ENCODE measurements around the gene ST6GALNAC3.
"Not testable (repeated sequence)": the region's sequence is repeated elsewhere in the genome, so short reads cannot be mapped to it uniquely, and the experiment has no call there.

ST6GALNAC3 gene

DNA sequence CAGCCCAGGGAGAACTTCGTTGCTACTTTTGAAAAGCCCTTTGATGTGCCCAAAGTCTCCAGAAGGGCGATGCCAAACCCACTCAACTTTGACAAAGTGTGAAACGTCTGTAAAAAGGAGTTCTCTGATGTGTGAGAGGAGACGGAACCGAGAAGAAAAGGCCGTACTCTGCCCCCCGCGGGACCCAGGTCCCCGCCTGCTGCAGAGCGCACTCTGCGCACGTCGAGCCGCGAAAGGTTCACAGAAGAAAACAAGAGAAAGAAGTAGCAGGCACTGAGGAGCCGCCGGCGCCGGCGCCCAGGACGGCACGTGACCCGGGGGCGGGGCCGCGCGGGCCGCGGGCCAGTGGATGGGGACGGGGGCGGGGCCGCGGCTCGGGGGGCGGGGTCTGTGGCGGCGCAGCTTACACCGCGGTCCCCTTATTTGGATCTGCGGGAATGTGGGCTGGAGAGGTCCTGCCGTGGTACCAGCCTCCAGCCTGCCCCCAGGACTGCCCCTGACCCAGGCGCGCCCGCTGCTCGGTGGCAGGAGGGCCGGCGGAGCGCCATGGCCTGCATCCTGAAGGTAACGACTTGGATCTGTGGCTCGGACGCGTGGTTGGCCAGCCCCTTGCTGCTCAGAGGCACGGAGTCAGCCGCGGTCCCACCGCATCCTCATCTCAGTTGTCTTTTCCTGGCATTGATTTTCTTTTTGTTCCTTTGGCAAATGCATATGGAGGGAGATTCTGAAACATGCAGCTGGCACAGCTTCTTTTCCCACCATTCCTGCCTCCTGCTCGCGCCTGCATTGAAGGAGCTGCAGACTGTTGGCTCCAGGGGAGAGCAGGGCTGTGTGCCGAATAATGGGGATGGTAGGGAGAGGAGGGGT, at the start of gene ST6GALNAC3:
Gene ST6GALNAC3 (plus strand): TSS at position 426 of the 867 bp plus-strand sequence.
- no peak for FAIRE-seq

DNA sequence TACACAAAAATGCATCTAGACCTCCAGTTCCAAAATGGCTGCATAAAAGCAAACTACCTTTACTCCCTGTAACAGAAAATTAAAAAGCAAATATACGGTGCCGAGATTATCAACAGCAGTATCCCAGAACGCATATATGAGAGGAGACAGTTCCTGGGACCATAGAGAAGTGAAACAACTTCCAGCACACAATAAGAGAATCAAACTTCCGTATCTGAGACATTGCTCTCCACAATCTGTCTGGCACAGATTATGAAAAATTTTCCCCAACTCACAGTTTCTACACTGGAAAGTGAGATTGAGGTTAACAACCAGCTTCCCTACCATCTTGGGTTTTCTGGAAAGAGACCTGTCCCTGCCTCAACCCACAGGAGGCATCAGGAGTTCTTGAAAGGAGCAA, 47.2 kb upstream of the ST6GALNAC3 start:
- no peak for FAIRE-seq

DNA sequence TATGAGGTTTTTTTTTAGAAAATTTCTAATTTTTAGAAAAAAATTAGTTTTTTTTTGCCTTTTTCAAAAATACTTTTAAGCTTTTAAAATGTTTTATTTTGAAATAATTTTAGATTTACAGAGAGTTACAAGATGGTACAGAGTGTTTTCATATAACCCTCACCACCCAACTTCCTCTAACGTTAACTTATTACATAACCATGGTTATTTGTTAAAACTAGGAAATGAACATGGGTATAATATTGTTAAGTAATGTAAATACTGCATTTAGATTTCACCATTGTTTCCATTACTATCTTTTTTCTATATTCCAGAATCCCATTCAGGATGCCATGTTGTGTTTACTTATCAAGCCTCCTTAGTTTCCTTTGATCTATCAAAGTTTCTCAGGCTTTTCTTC, 45.2 kb upstream of the ST6GALNAC3 start:
- peak; percentile 34 for FAIRE-seq

DNA sequence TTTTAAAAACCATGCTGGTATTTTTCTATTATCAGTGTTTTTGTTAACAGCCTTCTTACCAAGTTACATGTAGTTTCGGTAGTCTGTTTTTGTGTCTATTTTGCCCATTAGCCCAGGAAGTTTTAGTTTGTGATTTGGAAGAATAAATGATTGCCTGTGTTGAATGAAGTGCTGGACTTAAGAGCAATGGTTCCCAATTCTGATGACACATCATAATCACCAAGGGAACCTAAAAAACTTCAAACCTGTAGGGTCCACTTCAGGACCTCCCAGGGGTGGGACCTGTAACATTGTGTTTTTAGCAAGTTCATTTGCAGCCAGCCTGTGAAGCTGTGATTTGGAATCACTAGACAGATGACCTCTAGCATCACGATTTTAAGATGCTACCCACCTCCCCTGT, 43.0 kb upstream of the ST6GALNAC3 start:
- FAIRE-seq: no peak

DNA sequence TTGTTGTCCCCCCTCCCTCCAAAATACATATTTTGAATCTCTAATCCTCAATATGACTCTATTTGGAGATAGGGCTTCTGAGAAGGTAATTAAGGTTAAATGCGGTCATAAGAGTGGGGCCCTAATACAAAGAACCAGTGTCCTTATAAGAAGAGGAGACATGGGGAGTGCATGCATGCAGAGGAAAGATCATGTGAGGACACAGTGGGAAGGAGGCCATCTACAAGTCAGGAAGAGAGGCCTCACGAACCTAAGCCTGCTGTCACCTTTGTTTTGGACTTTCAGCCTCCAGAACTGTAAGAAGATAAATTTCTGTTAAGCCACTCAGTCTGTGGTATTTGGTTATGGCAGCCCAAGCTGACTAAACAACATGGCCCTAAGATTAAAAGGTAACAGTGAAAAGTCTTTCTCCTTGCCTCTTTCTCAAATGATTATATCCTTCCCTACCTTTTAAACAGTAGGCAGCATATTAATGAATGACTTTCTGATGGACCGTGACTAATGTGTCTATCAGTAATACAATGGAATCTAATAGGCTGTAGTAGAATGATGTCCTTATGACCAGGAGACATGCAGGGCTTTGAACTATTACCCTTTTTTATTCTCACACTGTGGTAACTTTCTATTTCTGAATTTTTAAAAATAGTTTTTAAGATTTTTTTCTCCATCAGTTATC, 40.6 kb upstream of the ST6GALNAC3 start:
- no peak for FAIRE-seq

DNA sequence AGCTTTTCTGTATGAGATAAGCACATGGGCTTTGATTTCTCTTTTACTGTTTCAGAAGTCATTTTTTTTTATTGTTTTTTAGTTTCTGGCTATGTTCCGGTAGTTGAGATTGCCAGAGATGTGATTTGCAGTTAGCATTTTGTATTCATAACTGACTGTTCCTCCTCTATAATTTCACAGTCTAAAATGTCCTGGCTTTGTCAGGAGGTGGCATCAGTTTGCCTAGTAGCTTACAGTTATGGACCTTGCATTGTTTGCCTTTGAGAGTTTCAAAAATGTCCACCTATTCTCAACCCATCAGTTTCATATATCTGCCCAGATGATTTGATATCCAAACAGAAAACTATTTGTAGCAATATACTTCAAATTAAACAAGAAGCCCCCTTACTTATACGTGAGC, 39.5 kb upstream of the ST6GALNAC3 start:
- FAIRE-seq: no peak

DNA sequence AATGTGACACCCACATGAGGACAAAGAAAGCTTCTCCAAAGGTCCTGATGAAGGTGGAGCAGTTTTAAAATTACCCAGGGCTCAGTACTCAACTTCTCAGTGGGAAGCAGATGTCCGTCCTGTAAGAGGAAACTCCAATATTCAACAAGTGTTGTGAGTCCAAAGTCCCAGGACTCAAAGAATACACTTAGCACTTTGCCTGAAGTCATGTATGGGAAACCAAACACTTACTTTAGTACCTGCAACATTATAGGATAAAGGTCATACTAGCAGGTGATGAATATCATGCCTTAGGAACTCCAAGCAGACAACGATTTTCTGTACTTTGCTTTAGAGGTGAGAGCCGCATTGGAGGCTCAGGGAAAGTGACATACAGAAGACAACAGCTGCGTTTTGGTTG, 37.2 kb upstream of the ST6GALNAC3 start:
- FAIRE-seq: no peak

DNA sequence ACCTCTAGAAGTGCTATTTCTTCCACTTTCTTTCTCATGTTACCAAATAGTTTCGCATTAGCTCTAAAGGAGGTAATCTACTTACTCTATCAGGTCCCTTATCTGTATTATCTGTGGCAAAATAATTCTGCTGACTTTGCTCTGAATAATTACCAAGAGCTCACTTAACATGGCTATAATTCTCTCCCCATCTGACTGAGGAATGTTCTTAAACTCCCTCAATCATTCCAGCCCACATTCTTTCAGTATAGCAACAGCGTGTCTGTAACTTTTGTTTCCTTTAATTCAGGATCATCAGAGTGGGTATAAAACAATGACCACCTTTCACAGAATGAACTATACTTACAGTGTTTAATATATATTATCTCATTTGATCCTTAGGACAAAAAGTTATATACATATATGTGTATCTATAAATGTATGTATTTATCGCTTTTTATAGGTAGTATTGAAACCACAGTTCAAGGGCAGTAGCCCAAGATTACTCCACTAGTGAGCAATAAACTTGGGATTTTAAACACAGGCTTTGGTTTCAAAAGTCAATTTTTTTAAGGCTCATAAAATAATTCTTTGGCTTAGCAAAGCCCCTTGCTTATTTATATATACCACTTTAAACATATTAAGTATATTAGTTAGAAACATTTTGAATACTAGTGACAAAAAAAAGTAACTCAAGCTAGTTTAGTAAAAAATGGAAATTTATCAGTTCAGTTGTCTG, 36.1 kb upstream of the ST6GALNAC3 start:
- FAIRE-seq: no peak

DNA sequence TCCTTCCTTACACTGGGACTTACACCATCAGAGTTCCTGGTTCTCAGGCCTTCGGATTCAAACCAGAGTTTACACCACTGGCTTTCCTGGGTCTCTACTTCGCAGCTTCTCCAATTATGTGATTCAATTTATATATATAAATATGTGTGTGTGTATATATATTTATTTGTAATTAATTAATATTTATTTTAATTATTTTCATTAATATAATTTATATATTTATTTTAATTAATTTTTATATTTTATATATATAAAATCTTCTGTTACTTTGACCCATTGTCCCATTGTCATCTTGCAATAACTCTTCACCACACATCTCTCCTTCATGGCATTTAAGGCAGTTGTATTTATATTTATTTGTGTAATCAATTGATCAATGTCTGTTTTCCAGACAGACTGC, 28.4 kb upstream of the ST6GALNAC3 start:
- FAIRE-seq: no peak

DNA sequence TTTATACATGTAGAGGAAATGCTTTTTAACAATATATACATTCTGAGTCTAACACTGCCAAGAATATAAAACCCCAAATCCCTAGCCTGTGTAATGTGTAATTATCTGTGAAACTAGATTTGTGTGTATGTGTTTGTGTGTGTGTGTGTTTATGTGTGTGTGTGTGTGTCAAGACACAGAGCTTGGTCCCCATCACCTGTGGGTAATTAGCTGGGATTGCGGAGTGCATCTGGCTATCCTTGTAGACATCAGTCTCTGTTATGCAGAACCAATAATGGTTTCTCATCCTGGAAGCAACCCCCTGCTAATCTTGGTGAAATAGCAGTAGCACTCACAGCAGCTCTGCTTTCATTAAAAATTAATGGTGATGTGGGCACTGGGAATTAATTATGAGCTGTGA, 26.3 kb upstream of the ST6GALNAC3 start:
- no peak for FAIRE-seq

DNA sequence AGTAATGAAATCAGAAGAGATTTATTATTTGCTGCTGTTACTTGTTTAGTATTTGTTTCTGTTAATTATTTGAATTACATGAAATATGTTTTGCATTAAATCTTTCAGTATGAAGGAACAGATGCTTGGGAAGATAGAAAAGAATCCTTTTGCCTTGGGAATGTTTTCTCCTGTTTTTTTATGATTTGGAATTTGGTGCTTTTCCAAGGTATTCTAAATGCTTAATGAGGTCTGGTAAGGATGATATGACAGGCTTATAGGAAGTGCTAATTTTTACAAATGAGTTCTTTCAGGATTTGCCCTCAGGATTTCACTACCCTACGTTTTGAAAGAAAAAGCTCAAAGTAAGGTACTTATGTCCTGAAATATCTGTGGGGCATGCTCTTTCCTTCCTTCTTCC, 25.6 kb upstream of the ST6GALNAC3 start:
- no peak for FAIRE-seq

DNA sequence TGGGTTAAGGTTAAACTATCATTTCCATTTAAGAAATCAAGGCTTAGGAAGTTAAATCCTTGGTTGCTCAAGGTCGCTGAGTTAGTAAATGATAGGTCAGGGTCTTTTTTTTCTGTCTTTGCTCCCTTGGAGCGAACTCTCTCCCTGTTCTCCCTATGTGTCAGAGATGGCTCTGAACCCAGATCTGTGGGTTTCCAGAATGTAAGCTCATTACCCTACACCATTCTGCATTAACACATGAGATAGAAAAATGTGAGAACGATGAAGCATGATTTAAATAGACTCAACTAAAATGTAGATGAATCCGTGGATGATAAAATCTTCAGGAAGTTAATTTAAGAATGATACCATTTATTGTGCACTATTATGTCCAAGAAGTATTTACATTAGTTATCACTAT, 25.0 kb upstream of the ST6GALNAC3 start:
- FAIRE-seq: no peak

DNA sequence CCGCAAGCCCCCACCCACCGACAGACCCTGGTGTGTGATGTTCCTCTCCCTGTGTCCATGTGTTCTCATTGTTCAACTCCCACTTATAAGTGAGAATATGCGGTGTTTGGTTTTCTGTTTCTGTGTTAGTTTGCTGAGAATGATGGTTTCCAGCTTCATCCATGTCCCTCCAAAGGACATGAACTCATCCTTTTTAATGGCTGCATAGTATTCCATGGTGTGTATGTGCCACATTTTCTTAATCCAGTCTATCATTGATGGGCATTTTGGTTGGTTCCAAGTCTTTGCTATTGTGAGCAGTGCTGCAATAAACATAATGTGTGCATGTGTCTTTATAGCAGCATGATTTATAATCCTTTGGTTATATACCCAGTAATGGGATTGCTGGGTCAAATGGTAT, 24.5 kb upstream of the ST6GALNAC3 start:
- not testable (repeated sequence) for FAIRE-seq

DNA sequence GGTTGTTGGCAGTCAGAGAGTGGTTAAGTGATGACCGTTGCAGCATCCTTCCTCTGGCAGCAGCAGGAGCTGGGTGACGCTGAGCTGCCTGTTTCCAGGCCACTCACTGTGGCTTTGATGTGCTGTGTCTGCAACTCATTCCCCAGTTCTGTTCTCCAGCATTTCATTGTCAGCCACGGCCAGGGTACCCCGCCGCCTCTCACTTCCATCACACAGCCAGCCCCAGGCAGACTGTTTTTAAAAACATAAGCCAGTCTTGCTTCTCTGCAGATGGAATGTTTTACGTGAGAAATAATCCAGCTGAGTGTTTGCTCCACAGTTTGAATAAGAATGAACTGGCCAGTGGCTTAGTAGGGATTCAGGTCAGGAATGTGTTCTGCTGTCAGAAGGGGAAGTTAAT, 21.5 kb upstream of the ST6GALNAC3 start:
- FAIRE-seq: no peak

DNA sequence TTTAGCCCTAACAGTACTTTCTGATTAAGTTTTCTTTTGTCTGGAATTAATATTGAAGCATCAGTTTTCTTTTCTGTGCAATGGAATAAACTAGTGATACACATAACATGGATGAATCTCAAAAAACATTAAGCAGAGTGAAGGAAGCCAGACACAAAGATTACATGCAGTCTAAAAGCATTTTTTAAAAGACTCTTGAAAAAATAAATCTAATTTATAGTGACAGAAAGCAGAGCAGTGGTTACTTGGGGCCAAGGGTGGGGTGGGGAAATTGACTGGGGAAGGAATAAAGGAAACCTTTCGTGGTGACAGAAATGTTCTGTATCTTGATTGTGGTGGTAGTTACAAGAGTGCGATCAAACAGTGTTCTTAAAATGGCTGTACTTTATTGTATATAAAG, 20.2 kb upstream of the ST6GALNAC3 start:
- no peak for FAIRE-seq

DNA sequence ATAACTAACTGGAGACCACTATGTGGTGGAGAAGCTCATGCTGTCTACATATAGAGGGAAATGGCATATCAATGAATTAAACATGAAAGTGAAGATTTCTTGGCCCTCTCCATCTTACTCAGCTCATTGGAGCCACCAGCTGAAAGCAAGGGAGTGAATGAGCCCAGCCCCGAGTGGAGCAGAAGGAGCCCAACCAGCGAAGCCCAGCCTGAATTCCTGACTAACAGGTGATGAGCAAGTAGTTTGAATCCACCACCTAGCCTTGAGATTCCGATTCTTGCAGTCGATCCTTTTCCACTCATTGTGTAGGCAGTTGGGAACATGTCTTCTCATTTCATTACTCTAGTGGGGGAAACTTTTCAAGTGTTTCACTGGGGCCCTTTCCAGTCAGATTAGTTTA, 18.6 kb upstream of the ST6GALNAC3 start:
- FAIRE-seq: no peak

DNA sequence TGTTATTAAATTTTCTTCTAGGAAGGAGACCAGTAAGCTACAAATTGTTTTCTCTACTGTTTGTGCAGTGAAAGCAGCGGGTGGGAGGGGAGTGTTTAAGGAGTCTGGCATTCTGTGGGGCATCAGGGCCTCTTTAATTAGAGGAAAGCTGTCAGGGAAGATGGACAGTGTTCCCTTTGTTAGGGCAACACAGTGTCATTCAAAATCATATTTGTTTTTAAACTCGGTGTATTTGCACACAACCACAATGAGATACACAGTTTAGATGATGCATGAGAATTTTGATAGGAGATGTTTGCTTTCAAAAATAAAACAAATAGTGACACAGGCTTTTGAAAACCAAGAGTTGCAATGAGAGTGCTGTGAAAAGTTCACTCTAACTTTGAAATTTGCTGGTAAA, 15.1 kb upstream of the ST6GALNAC3 start:
- FAIRE-seq: no peak

DNA sequence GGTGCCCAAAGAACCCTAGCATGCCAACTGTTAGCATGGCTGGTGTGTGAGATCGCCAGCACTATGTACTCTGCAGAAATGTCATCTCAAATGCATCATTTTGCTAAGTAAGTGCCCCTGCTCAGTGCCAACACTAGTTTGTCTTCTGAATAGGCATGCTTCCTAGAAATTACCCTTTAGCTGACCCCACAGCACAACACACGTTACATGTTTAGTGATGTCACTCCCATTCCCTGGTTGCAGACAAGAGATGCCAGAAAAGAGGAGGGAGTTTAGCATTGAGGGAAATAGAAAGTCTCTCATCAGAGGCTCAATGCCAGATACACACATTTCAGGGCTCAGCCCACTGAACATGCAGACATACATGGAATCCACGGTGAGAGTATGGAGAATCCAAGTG, 9.3 kb upstream of the ST6GALNAC3 start:
- FAIRE-seq: no peak

DNA sequence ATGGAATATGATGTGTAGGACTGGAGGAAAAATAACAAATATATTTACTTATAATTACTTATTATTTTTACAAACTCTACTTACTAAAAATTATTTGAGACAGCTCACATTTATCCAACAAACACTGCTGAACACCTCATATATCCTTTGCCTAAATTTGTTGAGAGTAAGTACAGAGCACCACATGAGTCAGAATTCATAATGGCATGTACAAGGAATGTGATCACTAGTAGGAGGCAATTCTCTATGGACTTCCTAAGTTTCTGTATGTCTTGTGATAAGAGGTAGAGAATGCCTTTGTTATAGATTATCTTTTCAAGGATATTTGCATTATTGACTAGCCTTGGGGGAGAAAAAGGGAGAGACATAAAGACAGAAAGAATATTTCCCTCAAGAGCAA, 8.2 kb upstream of the ST6GALNAC3 start:
- no peak for FAIRE-seq

DNA sequence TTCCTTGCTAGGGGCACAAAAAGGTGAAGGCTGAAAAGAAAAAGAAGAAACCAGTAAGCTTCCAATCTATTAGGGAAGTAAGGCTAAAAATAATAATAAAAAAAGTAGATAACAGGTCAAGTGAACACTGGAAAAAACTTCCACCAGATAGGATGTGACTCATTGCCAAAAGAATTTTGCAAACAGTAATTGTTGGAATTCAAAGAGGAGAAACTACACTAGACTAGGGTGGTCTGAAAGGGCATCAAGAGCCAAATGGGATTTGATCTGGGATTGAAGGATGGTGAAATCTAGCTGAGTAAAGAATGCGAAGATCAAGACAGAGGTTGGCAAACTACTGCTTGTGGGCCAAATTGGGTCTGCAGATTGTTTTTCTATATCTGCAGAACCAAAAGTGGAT, 6.0 kb upstream of the ST6GALNAC3 start:
- FAIRE-seq: no peak

DNA sequence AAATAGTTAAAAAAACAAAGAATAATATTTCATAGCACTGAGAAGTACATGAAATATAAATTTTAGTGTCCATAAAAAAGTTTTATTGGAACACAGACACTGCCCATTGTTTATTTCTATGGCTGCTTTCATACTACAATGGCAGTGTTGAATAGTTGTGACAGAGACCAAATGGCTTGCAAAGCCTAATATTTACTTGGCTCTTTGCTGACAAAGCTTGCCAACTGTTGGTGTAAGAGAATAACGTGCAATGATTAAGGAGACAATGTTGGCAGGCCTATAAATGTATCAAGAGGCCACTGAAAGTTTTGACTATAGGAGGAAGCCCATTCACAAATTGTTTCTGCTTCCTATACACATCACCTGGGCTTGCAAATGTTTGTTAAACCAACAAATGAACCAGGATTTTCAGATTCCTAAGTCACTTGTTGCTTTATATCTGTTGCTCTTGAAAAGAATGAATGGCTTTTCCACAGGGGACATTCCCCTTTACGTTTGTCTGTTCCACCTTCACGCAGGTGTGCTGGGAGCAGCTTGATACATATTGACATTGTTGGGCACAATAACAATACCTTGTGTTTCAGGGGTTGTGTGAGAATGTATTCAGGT, 5.5 kb upstream of the ST6GALNAC3 start:
- no peak for FAIRE-seq

DNA sequence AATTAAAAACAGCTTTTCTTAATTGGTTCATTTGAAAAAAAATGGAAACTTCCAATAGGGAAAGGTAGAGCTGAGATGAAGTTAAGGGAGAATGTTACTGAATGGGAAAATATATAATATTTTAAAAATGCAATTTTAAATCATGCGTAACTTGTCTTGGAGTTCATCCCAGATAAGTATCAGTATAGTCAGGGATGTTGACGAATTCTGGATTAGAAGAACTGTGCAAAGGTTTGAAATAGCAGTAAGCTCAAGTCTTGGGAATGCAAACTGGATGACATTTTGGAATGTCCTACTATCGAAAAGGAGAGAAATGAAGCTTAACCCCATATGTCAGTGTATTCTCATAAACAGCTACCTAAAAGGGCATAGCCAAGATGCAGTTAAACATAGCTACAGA, 4.0 kb upstream of the ST6GALNAC3 start:
- no peak for FAIRE-seq

DNA sequence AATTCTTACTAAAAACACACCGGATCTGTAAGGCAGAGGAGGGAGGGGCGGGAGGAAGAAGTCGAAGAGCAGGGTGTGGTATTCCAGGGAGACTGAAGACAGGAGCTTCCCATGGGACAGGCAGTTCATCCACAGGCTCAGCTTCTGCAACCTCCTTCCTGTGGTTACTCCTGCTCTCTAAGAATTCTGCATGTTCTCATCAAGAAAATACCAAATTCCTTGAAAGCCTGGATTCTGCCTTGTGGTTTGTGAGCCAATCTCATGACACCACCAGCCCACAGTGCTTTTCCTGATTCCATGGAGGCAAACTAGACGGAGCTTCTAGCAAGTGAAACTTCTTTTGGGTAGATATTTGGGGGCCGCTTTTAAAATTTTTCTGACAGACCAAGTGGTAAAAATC, 1.1 kb upstream of the ST6GALNAC3 start:
- FAIRE-seq: no peak

DNA sequence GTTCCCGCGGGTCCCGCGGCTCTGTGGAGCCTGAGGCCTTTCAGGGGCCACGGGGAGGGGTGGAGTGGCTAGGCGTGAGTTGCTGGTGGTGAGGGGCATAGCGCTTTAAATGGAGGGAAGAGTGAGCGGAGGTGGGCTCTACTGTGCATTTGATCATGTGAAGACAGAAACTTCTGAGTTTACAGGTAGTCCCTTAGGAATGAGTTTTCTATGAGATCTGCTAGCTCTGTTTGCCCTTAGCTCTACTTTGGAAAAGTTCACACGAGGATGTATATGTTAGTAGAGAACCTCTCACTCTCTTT, 593 bp downstream of the ST6GALNAC3 start:
- FAIRE-seq: no peak

All from G401.6 (cell line).